Measurements from ENCODE around the gene NELL1. TPM values are rescaled to one million over a fixed set of nuclear protein-coding genes. Genes with fewer than 3 reads are reported as not detected.

The NELL1 gene
- total and polyA plus RNA-seq, 2 experiments from 2014 or later, result 8.9 to 20.1 TPM

DNA sequence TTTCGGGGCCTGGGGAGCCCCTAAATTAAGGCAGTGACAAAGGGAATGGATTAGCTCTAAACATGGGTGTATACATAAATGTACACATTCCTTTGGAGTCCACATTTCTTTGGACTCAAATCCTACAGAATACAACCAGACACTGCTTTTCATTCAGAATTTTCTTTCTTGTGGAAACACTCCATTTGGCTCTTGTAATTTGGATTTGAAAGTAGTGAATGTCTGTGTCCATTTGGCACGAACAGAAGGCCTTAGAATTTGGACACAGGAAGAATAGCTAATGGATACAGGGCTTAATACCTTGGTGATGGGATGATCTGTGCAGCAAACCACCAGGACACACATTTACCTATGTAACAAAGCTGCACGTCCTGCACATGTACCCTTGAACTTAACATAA, 399.5 kb downstream of the NELL1 start:
- Histone ChIP-seq H3K4me2 (no peak overlapping the region), H3K27me3 (no peaks in the 10 kb centered on the region), H3K27ac (no peak overlapping the region), H3K9me3 (ENCODE audit: low read depth) (no peaks in the 10 kb centered on the region), H4K20me1 (ENCODE audit: insufficient read depth, poor library complexity, severe bottlenecking) (no peaks in the 10 kb centered on the region), H3K9me2 (replicated peaks; ENCODE audit: insufficient read depth) (no peaks in the 10 kb centered on the region), H3K4me1 (ENCODE audit: insufficient read depth) (no peaks in the 10 kb centered on the region), H3K36me3 (replicated peaks; ENCODE audit: insufficient read depth, low read depth) (no peaks in the 10 kb centered on the region), H2AFZ (no peak overlapping the region), H3K79me2 (no peaks in the 10 kb centered on the region), H3K4me3 (no peak overlapping the region)
- DNase-seq (ENCODE audit: low spot score), result no peak
- TF ChIP-seq, protein P1, sequence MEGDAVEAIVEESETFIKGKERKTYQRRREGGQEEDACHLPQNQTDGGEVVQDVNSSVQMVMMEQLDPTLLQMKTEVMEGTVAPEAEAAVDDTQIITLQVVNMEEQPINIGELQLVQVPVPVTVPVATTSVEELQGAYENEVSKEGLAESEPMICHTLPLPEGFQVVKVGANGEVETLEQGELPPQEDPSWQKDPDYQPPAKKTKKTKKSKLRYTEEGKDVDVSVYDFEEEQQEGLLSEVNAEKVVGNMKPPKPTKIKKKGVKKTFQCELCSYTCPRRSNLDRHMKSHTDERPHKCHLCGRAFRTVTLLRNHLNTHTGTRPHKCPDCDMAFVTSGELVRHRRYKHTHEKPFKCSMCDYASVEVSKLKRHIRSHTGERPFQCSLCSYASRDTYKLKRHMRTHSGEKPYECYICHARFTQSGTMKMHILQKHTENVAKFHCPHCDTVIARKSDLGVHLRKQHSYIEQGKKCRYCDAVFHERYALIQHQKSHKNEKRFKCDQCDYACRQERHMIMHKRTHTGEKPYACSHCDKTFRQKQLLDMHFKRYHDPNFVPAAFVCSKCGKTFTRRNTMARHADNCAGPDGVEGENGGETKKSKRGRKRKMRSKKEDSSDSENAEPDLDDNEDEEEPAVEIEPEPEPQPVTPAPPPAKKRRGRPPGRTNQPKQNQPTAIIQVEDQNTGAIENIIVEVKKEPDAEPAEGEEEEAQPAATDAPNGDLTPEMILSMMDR (IDR thresholded peaks at IDR 0.05; ENCODE audit: poor library complexity), result no peak
- TF ChIP-seq EZH2phosphoT487 (IDR thresholded peaks at IDR 0.05; ENCODE audit: low read depth, severe bottlenecking, unreplicated experiment) (no peak), EZH2 (IDR thresholded peaks at IDR 0.05; ENCODE audit: borderline replicate concordance) (no peak)
- 79% methylated on average over 3 of the region's 3 CpGs for WGBS (ENCODE audit: low lambda C conversion rate, missing lambda C conversion rate)

DNA sequence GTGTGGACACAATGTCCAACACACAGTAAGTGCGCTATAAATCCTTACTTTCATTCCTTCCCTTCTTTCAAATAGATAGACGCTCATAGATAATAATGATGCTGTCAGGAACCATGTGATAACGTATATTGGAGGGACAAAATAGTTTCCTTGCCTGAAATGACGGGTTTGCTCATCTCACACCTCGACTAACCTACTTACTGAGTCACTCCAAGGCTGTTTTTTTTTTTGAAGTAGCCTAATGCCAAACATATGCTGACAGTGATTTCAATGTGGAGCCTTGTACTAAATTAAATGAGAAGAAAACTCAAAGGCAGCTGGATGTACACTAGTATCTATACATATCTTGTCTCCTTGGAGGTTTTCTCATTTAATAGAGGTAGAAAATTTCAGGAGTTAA, 400.5 kb downstream of the NELL1 start:
- no peaks in the 10 kb centered on the region for H3K9me3 ChIP-seq (ENCODE audit: low read depth)
- TF ChIP-seq EZH2phosphoT487 (IDR thresholded peaks at IDR 0.05; ENCODE audit: low read depth, severe bottlenecking, unreplicated experiment) (no peak), EZH2 (IDR thresholded peaks at IDR 0.05; ENCODE audit: borderline replicate concordance) (no peak)
- TF ChIP-seq, protein P1 (IDR thresholded peaks at IDR 0.05; ENCODE audit: poor library complexity), result no peak
- no peaks in the 10 kb centered on the region for H4K20me1 ChIP-seq (ENCODE audit: insufficient read depth, poor library complexity, severe bottlenecking)
- H3K4me2 ChIP-seq, result no peak overlapping the region
- no peak overlapping the region for H2AFZ ChIP-seq
- no peak for DNase-seq (ENCODE audit: low spot score)
- H3K9me2 ChIP-seq (replicated peaks; ENCODE audit: insufficient read depth), result no peaks in the 10 kb centered on the region
- H3K36me3 ChIP-seq (replicated peaks; ENCODE audit: insufficient read depth, low read depth), result no peaks in the 10 kb centered on the region
- WGBS (ENCODE audit: low lambda C conversion rate, missing lambda C conversion rate), result 59% methylated on average over 5 of the region's 5 CpGs
- H3K4me3 ChIP-seq, result no peak overlapping the region
- H3K27me3 ChIP-seq, result no peaks in the 10 kb centered on the region
- H3K4me1 ChIP-seq (ENCODE audit: insufficient read depth), result no peaks in the 10 kb centered on the region
- H3K27ac ChIP-seq, result no peak overlapping the region
- H3K79me2 ChIP-seq, result no peaks in the 10 kb centered on the region

DNA sequence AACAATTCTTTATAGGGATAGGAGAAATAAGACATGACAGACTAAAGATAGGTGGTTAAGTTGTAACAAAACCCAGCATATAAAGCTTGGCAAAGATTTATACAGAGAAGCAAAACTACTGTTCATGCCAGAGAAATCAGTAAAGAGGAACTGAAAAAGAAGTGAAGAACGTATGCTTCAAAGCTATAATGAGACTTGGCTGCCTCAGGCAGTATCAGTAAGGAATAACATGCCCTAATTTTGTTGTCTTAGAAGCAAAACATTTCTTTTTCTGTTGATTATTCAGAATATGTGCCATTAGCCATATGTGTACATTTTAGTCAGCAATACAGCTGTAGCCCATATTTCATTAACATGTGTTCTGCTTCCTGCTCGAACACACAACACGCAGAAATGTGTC, 403.2 kb downstream of the NELL1 start:
- Histone ChIP-seq H3K9me2 (replicated peaks; ENCODE audit: insufficient read depth) (no peaks in the 10 kb centered on the region), H3K27ac (no peak overlapping the region), H3K79me2 (no peaks in the 10 kb centered on the region), H2AFZ (no peak overlapping the region), H3K4me2 (no peak overlapping the region), H4K20me1 (ENCODE audit: insufficient read depth, poor library complexity, severe bottlenecking) (no peaks in the 10 kb centered on the region), H3K27me3 (no peaks in the 10 kb centered on the region), H3K36me3 (replicated peaks; ENCODE audit: insufficient read depth, low read depth) (no peaks in the 10 kb centered on the region), H3K4me3 (no peak overlapping the region), H3K4me1 (ENCODE audit: insufficient read depth) (no peaks in the 10 kb centered on the region), H3K9me3 (ENCODE audit: low read depth) (no peaks in the 10 kb centered on the region)
- no peak for DNase-seq (ENCODE audit: low spot score)
- no peak for TF ChIP-seq EZH2 (IDR thresholded peaks at IDR 0.05; ENCODE audit: borderline replicate concordance)
- TF ChIP-seq, protein P1 (IDR thresholded peaks at IDR 0.05; ENCODE audit: poor library complexity), result no peak
- TF ChIP-seq EZH2phosphoT487 (IDR thresholded peaks at IDR 0.05; ENCODE audit: low read depth, severe bottlenecking, unreplicated experiment), result no peak
- WGBS (ENCODE audit: low lambda C conversion rate, missing lambda C conversion rate), result 70% methylated on average over 3 of the region's 3 CpGs

DNA sequence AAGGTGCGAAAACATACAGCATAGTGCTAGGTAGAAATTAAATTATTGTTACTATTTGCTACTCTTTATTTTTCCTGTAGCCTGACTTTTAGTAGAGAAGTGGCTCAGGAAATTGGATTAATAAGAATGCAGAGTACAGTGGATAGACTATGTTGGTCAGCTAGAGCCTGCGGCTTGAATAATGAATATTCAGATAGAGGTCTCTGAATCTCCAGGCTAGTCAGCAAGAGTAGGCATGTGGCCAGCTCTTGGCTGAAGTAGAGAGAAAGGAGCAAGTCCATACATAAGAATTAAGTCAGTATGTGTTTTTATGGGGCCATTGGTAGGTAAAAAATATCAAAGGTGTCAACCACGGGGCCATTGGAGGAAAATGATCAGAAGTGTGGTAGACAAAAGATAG, 413.5 kb downstream of the NELL1 start:
- Histone ChIP-seq H3K79me2 (no peaks in the 10 kb centered on the region), H2AFZ (no peak overlapping the region), H3K36me3 (replicated peaks; ENCODE audit: insufficient read depth, low read depth) (no peaks in the 10 kb centered on the region), H3K9me3 (ENCODE audit: low read depth) (no peaks in the 10 kb centered on the region), H3K27me3 (no peaks in the 10 kb centered on the region), H4K20me1 (ENCODE audit: insufficient read depth, poor library complexity, severe bottlenecking) (no peaks in the 10 kb centered on the region), H3K4me3 (no peak overlapping the region), H3K9me2 (replicated peaks; ENCODE audit: insufficient read depth) (no peaks in the 10 kb centered on the region), H3K4me2 (no peak overlapping the region), H3K4me1 (ENCODE audit: insufficient read depth) (no peaks in the 10 kb centered on the region), H3K27ac (no peak overlapping the region)
- TF ChIP-seq EZH2phosphoT487 (IDR thresholded peaks at IDR 0.05; ENCODE audit: low read depth, severe bottlenecking, unreplicated experiment) (no peak), EZH2 (IDR thresholded peaks at IDR 0.05; ENCODE audit: borderline replicate concordance) (no peak)
- TF ChIP-seq, protein P1 (IDR thresholded peaks at IDR 0.05; ENCODE audit: poor library complexity), result no peak
- DNase-seq (ENCODE audit: low spot score), result no peak
- 90% methylated on average over 3 of the region's 3 CpGs for WGBS (ENCODE audit: low lambda C conversion rate, missing lambda C conversion rate)

Data from hepatocyte (in vitro differentiated cells).